PC-3 (cell line): ENCODE measurements around the gene SEC62.

Experiments
- CTCF ChIP-seq: fragments of 300-600 bp; sonication (generic); conservative IDR thresholded peaks from 2 replicates; pipeline ENCODE4 v1.5.1; 2017; ENCODE audit warnings: antibody characterized with exemption, low read depth, mild to moderate bottlenecking, low read length
- EZH2 ChIP-seq: fragments of 300-600 bp; sonication (generic); IDR thresholded peaks from one replicate; pipeline ENCODE4 v1.6.1; 2017; ENCODE audit warnings: antibody characterized with exemption, mild to moderate bottlenecking, low read length; ENCODE audit not compliant: unreplicated experiment
- EZH2phosphoT487 ChIP-seq: fragments of 300-600 bp; sonication (generic); IDR thresholded peaks from 2 replicates; pipeline ENCODE4 v1.6.1; 2018; ENCODE audit warnings: mild to moderate bottlenecking, antibody characterized with exemption, low read length, borderline replicate concordance

GRCh38 chr3:169993761-169994160 is 27.2 kb downstream of the SEC62 start:
- no peak for TF ChIP-seq EZH2
- TF ChIP-seq CTCF = no peak
- no peak for TF ChIP-seq EZH2phosphoT487
